Measurements from ENCODE around the gene ITK.

GRCh38 chr5:157282150-157282549 lies 101.5 kb downstream of the ITK start:
- TF ChIP-seq CTCF (conservative IDR thresholded peaks at IDR 0.05), result no peak
- TF ChIP-seq ZFX (IDR thresholded peaks at IDR 0.05), result no peak
